Measurements from ENCODE around the gene CCDC106. TPM values are rescaled to one million over a fixed set of nuclear protein-coding genes. Genes with fewer than 3 reads are reported as not detected.

The CCDC106 gene
- total RNA-seq, 3 donors from 2014 or later: 3.9 to 7.8 (median 4.8) TPM

DNA sequence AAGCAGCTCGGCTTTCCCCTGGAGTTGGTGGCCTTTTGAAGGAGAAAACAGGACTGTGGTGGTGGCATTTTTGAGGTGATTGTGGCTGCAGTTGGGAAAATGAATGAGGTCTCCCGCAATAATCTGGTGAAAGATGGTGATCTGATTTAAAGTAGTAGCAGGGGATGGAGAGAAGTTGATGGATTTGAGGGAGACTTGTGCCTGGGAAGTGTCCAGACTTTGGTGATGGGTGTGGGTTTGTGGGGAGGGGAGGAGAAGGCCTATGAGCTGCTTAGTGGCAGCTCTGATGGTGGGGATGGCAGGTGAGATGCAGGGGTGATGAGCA, 23.0 kb downstream of the CCDC106 start:
- Mint-ChIP-seq H3K27me3 (ENCODE audit: low read depth) (no peaks in the 10 kb centered on the region), H3K9me3 (no peaks in the 10 kb centered on the region), H3K4me1 (ENCODE audit: low read depth) (peaks cover 35% of the 10 kb centered on the region), H3K36me3 (ENCODE audit: insufficient read depth) (peaks cover 30% of the 10 kb centered on the region), H3K4me3 (no peak overlapping the region)
- no peak for ATAC-seq
- no peak for DNase-seq

DNA sequence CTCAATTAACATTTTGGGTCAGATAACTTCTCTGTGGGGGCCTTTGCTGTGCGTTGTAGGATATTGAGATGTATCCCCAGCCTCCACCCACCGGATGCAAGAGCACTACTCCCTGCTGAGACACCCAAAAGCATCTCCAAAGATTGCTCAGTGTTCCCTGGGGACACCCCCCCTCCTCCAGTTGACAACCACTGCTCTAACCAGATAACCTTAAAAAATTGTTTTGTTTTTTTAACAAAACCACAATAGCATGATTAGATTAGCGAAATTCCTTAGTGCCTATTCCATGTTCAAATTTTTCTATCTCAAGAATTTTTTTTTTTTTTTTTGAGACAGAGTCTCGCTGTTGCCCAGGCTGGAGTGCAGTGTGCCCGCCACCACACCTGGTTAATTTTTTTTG, 24.4 kb downstream of the CCDC106 start:
- DNase-seq (no peak), ATAC-seq (no peak)
- no peaks in the 10 kb centered on the region for H3K27me3 Mint-ChIP-seq (ENCODE audit: low read depth)
- peaks cover 49% of the 10 kb centered on the region for H3K4me1 Mint-ChIP-seq (ENCODE audit: low read depth)
- H3K36me3 Mint-ChIP-seq (ENCODE audit: insufficient read depth): peaks cover 30% of the 10 kb centered on the region
- no peaks in the 10 kb centered on the region for H3K9me3 Mint-ChIP-seq
- no peak overlapping the region for H3K4me3 Mint-ChIP-seq

DNA sequence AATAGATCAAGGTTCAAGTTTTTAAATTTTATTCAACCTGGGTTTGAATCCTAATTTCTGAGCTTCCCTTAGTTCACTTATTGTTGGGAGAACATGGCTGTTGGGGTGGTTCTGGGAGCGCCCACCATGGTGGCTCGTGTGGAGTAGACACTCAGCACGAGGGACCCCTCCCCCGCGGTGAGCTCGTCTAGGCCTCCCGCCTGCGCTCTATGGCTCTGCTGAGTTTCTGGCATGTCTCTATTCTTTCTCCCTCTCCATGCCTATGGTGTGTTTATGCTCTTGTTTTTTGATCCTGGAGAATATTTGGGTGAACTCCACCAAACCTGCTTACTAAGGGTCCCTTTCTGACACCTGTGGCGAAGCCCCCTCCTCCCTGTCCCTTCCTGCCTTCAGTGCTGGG, 25.5 kb downstream of the CCDC106 start:
- H3K27me3 Mint-ChIP-seq (ENCODE audit: low read depth): no peaks in the 10 kb centered on the region
- H3K9me3 Mint-ChIP-seq: no peaks in the 10 kb centered on the region
- peaks cover 59% of the 10 kb centered on the region for H3K4me1 Mint-ChIP-seq (ENCODE audit: low read depth)
- peaks cover 29% of the 10 kb centered on the region for H3K36me3 Mint-ChIP-seq (ENCODE audit: insufficient read depth)
- peak overlapping the region; percentile 41 for H3K4me3 Mint-ChIP-seq
- DNase-seq (no peak), ATAC-seq (no peak)

DNA sequence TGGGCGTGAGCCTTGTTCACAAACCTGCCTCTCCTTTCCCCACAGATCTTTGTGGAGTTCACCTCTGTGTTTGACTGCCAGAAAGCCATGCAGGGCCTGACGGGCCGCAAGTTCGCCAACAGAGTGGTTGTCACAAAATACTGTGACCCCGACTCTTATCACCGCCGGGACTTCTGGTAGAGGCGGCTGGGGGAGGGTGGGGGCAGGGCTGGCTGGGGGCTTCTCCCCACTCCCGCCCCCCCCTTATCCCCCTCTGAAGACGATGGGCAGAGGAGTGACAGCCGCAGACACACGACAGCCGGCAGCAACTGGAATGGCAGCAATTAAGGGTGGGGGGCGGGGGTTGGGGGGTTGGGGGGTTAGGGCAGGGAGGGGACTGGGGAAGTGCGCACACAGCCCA, 25.9 kb downstream of the CCDC106 start:
- DNase-seq: no peak
- Mint-ChIP-seq H3K27me3 (ENCODE audit: low read depth) (no peaks in the 10 kb centered on the region), H3K36me3 (ENCODE audit: insufficient read depth) (peaks cover 29% of the 10 kb centered on the region), H3K4me1 (ENCODE audit: low read depth) (peaks cover 62% of the 10 kb centered on the region), H3K9me3 (no peaks in the 10 kb centered on the region), H3K4me3 (peak overlapping the region; percentile 41)
- ATAC-seq: no peak

DNA sequence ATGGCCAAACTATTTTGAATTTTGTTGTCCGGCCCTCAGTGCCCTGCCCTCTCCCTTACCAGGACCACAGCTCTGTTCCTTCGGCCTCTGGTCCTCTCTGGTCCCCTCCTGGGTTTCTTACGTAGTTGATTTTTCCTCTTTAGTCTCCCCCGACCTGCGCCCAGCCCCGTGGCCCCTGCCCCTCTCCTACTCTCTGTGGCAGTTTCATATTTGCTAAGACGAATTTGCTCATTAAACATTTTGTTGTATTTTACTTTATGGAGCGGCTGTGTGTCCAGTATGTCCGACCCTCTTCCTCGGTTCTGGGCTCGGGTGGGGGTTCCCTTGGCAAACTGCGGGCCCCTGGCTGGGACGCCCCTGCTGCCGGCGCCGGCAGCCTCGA, 26.4 kb downstream of the CCDC106 start:
- ATAC-seq: no peak
- Mint-ChIP-seq H3K9me3 (no peaks in the 10 kb centered on the region), H3K36me3 (ENCODE audit: insufficient read depth) (peaks cover 32% of the 10 kb centered on the region)

DNA sequence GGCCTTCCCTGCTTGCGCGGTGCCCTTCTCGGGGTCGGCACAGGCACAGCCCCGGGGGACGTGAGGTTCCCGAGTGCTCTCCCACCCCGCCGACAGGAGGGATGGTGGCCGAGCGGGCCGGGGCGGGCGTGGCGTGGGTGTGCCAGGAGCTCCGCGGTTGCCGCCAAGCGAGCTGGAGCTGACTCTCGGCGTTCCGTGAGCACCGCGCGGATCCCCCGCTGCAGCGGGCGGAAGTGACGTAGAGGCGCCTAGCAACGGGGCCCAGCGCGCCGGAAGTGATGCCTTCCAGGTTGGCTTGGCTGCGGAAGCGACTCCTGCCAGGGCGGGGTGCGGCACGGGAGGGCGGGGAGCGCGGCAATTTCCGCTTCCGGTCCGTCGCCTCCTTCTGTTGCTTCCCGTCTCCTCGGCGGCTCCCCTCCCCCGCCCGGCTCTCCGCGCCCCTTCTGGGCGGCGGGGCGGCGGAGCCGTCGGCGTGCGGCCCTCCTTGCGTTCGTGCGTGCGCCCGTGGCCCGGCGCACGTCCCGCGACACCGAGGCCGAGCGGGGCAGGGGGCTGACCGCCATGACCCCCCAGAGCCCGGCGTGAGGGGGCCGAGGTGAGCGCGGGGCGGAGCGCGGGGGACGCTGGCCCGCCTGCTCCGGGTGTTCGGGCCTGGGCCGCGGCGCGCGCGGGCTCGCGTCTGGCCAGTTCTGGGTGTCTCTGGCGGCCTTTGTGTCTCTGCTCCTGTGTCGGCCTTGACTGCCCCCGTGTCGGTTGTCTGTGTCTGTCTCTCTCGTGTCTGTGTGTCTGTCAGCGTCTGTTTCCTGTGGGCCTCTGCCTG, 27.0 kb downstream of the CCDC106 start, which contains the start of gene EPN1:
EPN1 (plus strand) TSS at position 386 of the 820 bp plus-strand sequence. CDS start 3,402 bp downstream, outside the sequence.
- DNase-seq (peak; percentile 98), ATAC-seq (peak; percentile 93 to 94)
- H3K36me3 Mint-ChIP-seq (ENCODE audit: insufficient read depth): peaks cover 33% of the 10 kb centered on the region
- H3K9me3 Mint-ChIP-seq: no peaks in the 10 kb centered on the region
- H3K4me3 Mint-ChIP-seq: peak within 1 kb of the TSS; percentile 99
- no peaks in the 10 kb centered on the region for H3K27me3 Mint-ChIP-seq (ENCODE audit: low read depth)
- H3K4me1 Mint-ChIP-seq (ENCODE audit: low read depth): peaks cover 69% of the 10 kb centered on the region

More for the DNA sequence above, 26.4 kb downstream of the CCDC106 start:
- no peaks in the 10 kb centered on the region for H3K27me3 Mint-ChIP-seq (ENCODE audit: low read depth)
- peak overlapping the region; percentile 63 for H3K4me3 Mint-ChIP-seq
- peaks cover 66% of the 10 kb centered on the region for H3K4me1 Mint-ChIP-seq (ENCODE audit: low read depth)
- no peak for DNase-seq

DNA sequence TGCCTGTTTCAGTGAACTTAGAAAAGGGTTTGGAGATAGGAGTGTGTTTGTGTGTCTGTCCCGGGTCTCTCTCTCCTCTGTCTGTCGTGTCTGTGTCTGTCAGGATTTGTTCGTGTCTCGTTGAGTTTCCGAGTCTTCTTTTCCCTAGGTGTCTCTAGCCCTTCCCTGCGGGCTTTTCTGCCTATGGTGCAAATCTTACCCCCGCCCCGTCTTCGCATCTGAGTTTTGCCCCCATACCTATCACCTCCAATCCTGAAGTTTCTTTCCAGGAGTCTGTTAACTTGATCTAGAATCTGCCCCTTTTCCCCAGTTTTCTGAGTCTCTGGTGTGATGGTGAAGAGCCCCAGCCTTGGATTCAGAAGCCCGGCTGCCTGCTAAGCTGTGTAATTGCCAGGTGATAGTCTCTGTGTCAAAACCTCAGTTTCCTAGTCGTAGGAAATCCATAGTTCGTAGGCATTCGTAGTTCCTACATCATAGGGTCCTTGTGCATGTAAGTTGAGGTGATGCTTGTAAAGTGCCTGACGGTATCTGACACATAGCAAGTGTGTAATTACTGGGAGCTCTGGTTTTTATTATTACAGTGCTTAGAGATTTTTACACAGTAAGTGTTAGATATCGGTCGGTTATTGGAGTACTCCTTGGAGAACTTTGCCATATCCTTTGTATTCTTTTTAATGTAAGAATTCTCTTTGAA, 27.8 kb downstream of the CCDC106 start:
- H3K27me3 Mint-ChIP-seq (ENCODE audit: low read depth): no peaks in the 10 kb centered on the region
- H3K4me1 Mint-ChIP-seq (ENCODE audit: low read depth): peaks cover 70% of the 10 kb centered on the region
- DNase-seq (no peak), ATAC-seq (no peak)
- no peaks in the 10 kb centered on the region for H3K9me3 Mint-ChIP-seq
- H3K4me3 Mint-ChIP-seq: peak overlapping the region; percentile 99
- H3K36me3 Mint-ChIP-seq (ENCODE audit: insufficient read depth): peaks cover 31% of the 10 kb centered on the region

DNA sequence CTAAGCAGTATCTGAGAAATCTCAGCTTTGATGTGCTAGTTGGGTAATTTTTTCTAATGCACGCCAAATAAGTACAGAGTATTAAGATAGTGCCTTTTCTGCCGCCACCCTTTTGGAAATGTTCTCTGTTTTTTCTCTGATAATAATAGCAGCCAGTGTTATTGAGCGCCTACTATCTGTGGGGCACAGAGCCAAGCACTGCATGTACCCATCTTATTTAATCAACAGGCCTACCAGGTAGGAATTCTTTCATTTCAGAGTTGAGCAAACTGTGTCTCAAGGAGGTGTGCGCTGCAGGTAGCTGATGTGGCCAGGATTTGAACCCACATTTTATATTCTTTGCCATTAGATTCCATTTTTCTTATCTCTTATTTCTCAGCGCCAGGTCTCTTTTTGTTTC, 28.4 kb downstream of the CCDC106 start:
- H3K4me1 Mint-ChIP-seq (ENCODE audit: low read depth): peaks cover 64% of the 10 kb centered on the region
- H3K4me3 Mint-ChIP-seq: peak overlapping the region; percentile 99
- no peak for DNase-seq
- H3K9me3 Mint-ChIP-seq: no peaks in the 10 kb centered on the region
- no peaks in the 10 kb centered on the region for H3K27me3 Mint-ChIP-seq (ENCODE audit: low read depth)
- peaks cover 26% of the 10 kb centered on the region for H3K36me3 Mint-ChIP-seq (ENCODE audit: insufficient read depth)
- ATAC-seq: no peak

DNA sequence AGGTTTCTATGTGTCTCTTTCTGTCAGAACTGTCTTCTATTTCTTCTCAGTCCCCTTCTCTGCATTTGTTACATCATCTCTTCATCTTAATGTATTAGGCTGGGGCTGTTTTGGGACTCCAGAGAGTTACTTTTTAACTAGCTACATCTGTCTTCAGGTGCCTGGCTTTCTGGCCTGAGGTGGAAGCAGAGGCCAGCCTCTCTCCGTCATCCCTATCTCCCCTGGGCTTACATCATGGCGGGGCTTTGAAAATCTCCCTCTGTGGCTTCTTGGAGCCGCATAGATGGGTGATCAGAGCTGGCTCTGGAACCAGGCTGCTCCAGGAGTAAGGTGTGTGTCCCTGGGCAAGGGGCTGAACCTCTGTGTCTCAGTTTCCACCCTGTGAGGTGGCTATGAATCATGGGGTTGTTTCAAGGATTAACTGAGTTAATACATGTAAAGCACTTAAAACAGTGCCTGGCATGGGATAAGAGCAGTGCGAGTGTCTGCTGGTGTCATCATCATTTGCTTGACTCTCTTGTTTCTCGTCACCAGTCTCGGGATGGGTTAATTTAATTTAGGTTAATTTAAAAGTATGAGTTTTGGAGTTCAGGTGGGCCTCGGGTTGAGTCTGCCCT, 29.0 kb downstream of the CCDC106 start:
- peaks cover 61% of the 10 kb centered on the region for H3K4me1 Mint-ChIP-seq (ENCODE audit: low read depth)
- DNase-seq (no peak), ATAC-seq (no peak)
- H3K4me3 Mint-ChIP-seq: peak overlapping the region; percentile 99
- H3K9me3 Mint-ChIP-seq: no peaks in the 10 kb centered on the region
- peaks cover 24% of the 10 kb centered on the region for H3K36me3 Mint-ChIP-seq (ENCODE audit: insufficient read depth)
- no peaks in the 10 kb centered on the region for H3K27me3 Mint-ChIP-seq (ENCODE audit: low read depth)

DNA sequence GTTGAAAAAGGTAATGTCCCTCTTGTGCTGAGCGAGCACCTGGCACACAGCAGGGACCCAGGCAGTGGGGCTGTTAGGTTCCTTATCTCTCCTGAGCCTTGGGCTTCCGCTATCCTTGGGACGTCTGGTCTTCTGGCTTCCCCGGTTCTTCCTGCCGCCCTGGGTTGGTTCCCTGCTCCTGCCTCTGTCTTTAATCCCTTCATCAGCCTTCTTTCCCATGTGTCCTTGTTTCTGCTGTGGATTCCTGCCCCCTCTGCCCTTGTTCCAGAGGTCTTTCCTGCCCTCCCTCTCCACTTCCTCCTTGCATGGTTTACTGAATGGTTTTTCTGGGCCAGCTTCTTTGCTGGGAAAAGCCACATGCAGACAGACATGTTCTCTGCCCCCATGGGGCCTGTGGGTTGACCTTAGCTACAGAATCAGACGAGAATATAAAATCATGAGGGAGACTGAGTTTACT, 29.6 kb downstream of the CCDC106 start:
- Mint-ChIP-seq H3K27me3 (ENCODE audit: low read depth) (no peaks in the 10 kb centered on the region), H3K4me1 (ENCODE audit: low read depth) (peaks cover 57% of the 10 kb centered on the region), H3K4me3 (peak overlapping the region; percentile 51), H3K36me3 (ENCODE audit: insufficient read depth) (peaks cover 20% of the 10 kb centered on the region), H3K9me3 (no peaks in the 10 kb centered on the region)
- ATAC-seq (no peak), DNase-seq (no peak)

DNA sequence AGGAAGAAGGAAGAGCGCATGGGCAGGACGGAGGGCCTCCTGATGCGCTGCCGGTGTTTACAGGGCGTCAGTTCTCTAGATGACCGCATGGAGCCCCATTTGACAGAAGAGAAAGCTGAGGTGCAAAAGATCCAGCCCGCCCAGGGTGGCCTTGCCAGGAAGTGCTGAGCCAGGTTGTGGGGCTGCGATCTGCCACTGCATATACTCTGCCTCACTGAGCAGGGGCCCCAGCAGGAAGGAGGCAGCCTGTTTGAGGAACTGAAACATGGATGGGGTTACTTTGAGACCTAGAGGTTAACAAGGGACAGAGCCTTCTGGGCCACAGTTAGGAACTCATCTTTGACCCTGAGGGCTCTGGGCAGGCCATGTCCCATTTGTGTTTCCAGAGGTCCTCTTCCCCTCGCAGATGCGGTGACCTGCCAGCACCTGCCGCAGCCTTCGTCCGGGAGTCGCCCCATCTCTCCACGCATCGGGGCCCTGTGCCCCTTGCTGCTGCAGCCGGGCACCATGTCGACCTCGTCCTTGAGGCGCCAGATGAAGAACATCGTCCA, 30.2 kb downstream of the CCDC106 start:
- Mint-ChIP-seq H3K9me3 (no peaks in the 10 kb centered on the region), H3K4me3 (no peak overlapping the region), H3K36me3 (ENCODE audit: insufficient read depth) (peaks cover 20% of the 10 kb centered on the region), H3K27me3 (ENCODE audit: low read depth) (no peaks in the 10 kb centered on the region), H3K4me1 (ENCODE audit: low read depth) (peaks cover 57% of the 10 kb centered on the region)
- ATAC-seq (no peak), DNase-seq (no peak)

DNA sequence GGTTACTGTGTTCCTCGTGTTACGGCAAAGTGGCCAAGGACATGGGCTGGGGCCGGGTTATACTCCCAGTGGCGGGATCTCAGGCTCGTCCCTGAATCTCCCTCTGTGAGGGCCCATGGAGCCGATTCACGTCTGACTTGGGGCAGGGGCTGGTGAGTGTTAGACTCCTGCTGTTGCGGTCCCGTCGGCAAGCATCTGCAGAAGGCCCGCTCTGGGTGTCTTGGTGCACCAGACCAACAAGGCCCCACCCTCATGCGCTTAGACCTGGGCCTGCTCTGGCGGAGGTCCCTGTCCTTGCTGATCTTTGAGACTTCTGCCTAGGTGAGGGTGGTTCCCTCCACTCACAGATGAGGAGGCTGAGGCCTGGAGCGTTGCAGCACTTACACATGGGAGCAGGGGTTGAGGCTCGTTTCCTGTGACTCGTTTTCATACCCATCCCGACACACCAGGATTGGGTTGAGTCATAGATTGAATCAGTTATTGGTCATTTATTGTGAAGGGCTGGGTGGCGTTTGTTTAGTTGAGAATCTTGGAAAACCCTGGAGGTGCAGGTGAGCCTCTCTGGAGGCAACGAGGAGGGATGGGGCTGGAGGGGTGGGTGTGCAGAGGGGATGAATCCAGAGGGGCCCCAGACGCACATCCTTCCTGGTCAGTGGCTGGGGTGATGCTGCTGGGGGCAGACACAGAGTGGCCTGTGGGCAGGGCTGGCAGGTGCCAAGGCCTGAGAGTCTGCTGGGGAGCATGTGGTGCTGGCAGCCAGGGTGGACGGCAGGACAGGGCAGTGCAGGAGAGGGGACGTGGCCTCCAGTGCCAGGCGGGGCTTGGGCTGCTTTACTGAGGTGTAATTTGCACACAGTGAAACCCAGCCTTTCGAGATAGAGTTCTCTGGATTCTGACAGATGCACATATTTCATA, 31.6 kb downstream of the CCDC106 start:
- no peaks in the 10 kb centered on the region for H3K27me3 Mint-ChIP-seq (ENCODE audit: low read depth)
- peaks cover 17% of the 10 kb centered on the region for H3K36me3 Mint-ChIP-seq (ENCODE audit: insufficient read depth)
- DNase-seq (no peak), ATAC-seq (no peak)
- no peak overlapping the region for H3K4me3 Mint-ChIP-seq
- H3K9me3 Mint-ChIP-seq: no peaks in the 10 kb centered on the region
- H3K4me1 Mint-ChIP-seq (ENCODE audit: low read depth): peaks cover 52% of the 10 kb centered on the region

DNA sequence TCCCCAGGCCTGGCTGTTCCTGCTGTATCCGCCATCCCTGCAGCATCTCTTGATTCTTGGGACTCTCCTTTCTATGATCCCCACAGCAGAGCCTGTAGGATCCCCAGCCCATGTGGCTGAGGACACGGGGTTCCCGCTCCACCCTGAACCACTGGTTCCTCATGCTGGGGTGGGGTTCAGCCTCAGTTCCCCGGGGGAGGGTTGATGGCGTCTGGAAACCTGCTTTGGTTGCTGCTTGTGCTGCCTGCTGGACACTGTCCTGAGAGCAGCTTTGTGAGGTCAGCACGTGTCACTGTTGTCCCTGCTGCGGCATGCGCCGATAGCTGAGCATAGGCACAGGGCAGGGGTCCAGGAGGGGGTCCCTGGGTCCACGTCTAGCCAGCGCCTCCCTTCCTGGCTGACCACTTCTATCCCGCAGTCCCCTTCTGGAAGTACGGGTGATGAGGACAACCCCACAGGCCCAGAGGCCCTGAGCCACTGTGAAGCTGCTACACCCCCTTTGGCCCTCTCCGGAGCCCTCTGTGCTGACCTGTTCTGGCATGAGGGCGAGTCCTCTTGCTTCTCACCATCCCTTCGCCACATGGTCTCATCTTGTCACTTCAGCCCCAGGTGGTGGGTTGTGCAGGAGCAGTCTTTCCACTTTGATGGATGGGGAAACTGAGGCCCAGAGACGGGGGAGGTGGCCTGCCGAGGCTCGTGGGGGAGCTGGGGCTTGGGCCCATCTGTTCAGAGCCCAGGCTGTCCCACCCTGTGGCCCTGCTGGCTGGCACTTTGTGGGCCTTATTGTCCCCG, 32.5 kb downstream of the CCDC106 start:
- DNase-seq: no peak
- Mint-ChIP-seq H3K27me3 (ENCODE audit: low read depth) (no peaks in the 10 kb centered on the region), H3K4me1 (ENCODE audit: low read depth) (peaks cover 51% of the 10 kb centered on the region), H3K36me3 (ENCODE audit: insufficient read depth) (peaks cover 23% of the 10 kb centered on the region), H3K9me3 (no peaks in the 10 kb centered on the region), H3K4me3 (no peak overlapping the region)
- ATAC-seq: no peak
